GM15510 (cell line): ENCODE results near the gene PRKAR2A.

ENCODE experiments used
- POLR2A ChIP-seq: IDR thresholded peaks from 3 replicates; pipeline ENCODE4 v1.6.1; 2011; ENCODE audit warnings: borderline replicate concordance; ENCODE audit not compliant: insufficient read length; ENCODE audit errors: extremely low read depth

PRKAR2A gene

DNA sequence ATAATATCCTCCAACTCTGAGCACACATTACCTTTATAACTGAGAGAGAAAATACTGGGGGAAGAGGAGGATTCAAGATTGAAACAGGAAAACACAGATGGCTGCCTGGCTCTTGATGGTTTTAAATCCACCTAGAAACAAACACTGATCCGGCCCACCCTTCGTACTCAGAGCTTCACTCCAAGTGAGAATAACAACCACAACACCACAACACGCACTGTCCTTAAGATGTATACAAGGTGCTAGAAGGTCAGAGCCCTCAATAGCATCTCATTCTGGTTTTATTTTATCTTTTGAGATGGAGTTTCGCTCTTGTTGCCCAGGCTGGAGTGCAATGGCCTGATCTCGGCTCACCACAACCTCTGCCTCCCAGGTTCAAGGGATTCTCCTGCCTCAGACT, 140.5 kb downstream of the PRKAR2A start:
- no peak for TF ChIP-seq POLR2A

DNA sequence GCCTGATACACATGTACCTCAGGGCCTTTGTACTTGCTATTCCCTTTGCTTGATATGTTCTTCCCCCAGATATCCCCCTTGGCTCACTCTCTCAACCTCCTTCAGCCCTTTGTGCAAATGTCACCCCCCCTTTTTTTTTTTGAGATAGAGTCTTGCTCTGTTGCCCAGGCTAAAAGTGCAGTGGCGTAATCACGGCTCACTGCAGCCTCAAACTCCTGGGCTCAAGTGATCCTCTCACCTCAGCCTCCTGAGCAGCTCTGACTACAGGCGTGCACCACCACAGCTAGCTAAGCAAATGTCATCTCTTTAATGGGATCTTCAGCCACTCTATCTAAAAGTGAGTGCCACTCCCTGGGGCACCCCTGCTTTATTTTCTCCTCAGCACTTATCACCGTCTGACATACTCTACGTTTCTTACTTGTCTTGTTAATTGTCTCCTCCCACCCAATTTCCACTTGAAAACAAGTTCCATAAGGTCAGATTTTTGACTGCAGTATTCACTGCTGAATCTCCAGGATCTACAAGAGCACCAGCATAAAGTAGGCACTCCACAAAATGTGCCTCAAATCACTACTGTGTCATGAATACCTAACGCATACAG, 145.3 kb downstream of the PRKAR2A start:
- no peak for TF ChIP-seq POLR2A

DNA sequence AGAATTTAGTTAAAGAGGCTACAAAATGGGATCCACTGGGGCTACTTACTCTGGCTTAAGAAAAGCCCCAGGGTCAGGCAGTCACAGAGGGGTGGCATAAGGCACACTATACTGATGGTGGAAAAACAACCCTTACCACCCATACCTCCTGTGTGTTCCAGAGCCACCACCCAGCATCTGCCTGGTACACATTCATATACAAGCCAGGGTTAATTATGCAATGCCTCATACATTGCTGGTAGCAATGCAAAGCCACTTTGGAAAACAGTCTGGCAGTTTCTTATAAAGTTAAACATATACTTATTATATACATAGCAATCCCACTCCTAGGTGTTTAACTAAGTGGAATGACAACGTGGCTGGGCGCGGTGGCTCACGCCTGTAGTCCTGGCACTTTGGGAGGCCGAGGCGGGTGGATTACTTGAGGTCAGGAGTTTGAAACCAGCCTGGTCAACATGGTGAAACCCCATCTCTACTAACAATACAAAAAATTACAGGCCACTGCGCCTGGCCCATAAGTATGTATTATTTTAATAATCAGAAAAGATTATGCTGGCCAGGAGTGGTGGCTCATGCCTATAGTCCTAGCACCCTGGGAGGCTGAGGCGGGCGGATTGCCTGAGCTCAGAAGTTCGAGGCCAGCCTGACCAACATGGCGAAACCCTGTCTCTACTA, 146.8 kb downstream of the PRKAR2A start:
- TF ChIP-seq POLR2A: no peak

DNA sequence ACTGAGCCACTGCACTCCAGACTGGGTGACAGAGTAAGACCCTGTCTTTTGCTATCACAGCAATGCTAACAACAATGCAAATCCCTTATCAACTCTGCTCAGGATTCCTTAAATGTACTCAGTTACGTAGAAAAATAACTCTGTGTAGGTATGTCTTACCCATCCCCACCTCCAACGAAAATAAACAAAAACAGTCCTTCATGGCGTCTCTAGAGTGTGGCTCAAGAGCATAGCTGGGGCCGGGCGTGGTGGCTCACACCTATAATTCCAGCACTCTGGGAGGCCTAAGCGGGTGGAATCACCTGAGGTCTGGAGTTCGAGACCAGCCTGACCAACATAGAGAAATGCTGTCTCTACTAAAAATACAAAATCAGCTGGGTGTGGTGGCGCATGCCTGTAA, 148.8 kb downstream of the PRKAR2A start:
- no peak for TF ChIP-seq POLR2A

DNA sequence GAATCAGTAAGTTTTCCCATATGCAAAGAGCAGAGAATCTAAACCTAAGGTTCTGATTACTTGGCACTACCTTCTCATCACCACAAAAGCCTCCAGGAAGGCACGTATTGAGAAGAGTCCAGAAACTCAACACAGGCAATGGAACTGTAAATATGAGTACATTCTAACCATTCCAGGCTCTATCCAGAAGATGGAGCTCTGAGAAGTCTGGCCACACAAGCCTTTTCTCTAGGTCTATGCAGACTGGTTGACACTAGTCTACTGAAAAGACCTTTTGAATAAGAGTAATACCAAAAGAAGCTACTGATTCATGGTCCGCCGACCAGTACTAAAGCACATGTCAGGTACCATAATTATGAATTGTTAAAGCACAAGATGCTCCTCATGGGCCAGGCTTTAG, 149.7 kb downstream of the PRKAR2A start:
- no peak for TF ChIP-seq POLR2A

DNA sequence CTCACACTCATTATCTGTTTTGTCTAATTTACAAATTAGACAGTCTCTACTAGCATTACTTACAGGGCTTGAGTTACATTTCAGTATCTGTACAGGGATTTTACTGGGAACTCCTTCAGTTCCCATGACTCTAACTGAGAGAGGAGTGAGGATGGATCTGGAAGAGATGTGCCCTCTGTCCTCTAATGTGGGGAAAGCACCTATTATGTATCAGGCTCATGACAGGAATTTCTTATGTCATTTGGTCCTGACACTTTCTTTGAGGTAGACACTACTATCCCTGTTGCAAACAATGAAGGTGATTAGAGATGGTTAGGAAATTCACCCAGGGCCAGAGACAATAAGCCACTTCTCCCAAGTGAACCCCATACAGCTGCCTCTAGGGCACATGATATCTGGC, 151.1 kb downstream of the PRKAR2A start:
- TF ChIP-seq POLR2A: no peak
